ENCODE data around the gene SLC4A4.

- TF ChIP-seq CTCF (IDR thresholded peaks at IDR 0.05) (no peak), ZFX (IDR thresholded peaks at IDR 0.05; ENCODE audit: borderline replicate concordance) (no peak)
Observed at GRCh38 chr4:71361476-71361875, 22.7 kb downstream of the SLC4A4 start.

Measured in 22Rv1 (cell line).